Right ventricle myocardium inferior (tissue), 1 donor: ENCODE data around the gene TOM1L2. TPM values are rescaled to one million over a fixed set of nuclear protein-coding genes. Genes with fewer than 3 reads are reported as not detected.

Experiments
- ATAC-seq: fragments of 200-7000 bp; cut with Tn5 transposase; one replicate; pipeline ENCODE4 v1.9.1; 2020; ENCODE audit warnings: mild to moderate bottlenecking, moderate library complexity
- DNase-seq: peaks from one replicate; pipeline ENCODE4 v3.0.0; 2021; ENCODE audit errors: missing footprints
- intact Hi-C: fragments of 100-400 bp; cut with DNase I; formaldehyde crosslinking; loops from one replicate; pipeline ENCODE4 v1.11.0; 2022
- total RNA-seq: library from RNA; stranded (reverse); fragmentation: NEBNext Ultra II Directional; extraction: Animal tissue kit (Norgen Biotek cat#: 25700); gene quantifications from one replicate; pipeline ENCODE4 v1.2.1, GENCODE V29; 2021
- donor health status: DM: no; HTN: yes; CAD: no; lungs with severe emphysema.

The TOM1L2 gene
- total RNA-seq, 1 donor from 2014 or later: 246 TPM

GRCh38 chr17:17934214-17934613 is 38.0 kb downstream of the TOM1L2 start:
- DNase-seq (no peak), ATAC-seq (no peak)
- intact Hi-C loops: no loop called here

GRCh38 chr17:17933775-17934174 is 38.4 kb downstream of the TOM1L2 start:
- no peak for ATAC-seq
- DNase-seq: no peak
- intact Hi-C loops: no loop called here

- DNase-seq: no peak
- no peak for ATAC-seq
- intact Hi-C loops: no loop called here
These were observed 41.0 kb downstream of the TOM1L2 start for GRCh38 chr17:17931159-17931558.

GRCh38 chr17:17930674-17931073 is 41.5 kb downstream of the TOM1L2 start:
- ATAC-seq (no peak), DNase-seq (no peak)
- intact Hi-C loops: no loop called here

- intact Hi-C loops: no loop called here
- ATAC-seq: no peak
- DNase-seq: no peak
These were observed 42.4 kb downstream of the TOM1L2 start for GRCh38 chr17:17929655-17930380.

- no peak for DNase-seq
- intact Hi-C loops: no loop called here
- ATAC-seq: peak; percentile 51
These were observed 43.6 kb downstream of the TOM1L2 start for GRCh38 chr17:17928398-17929287.

GRCh38 chr17:17926840-17927449 is 45.3 kb downstream of the TOM1L2 start:
- intact Hi-C loops: no loop called here
- ATAC-seq (peak; percentile 35), DNase-seq (no peak)

GRCh38 chr17:17926036-17926435 is 46.2 kb downstream of the TOM1L2 start:
- intact Hi-C loops: no loop called here
- no peak for ATAC-seq
- DNase-seq: no peak

- DNase-seq: no peak
- ATAC-seq: no peak
- intact Hi-C loops: loop anchor here (5.0 kb wide), 1 partner anchor 107 kb away; no protein-coding TSS in a partner anchor
These were observed 47.3 kb downstream of the TOM1L2 start for GRCh38 chr17:17924857-17925250.

GRCh38 chr17:17924131-17924856 is 47.9 kb downstream of the TOM1L2 start:
- ATAC-seq (no peak), DNase-seq (no peak)
- intact Hi-C loops: loop anchor here (5.0 kb wide), 1 partner anchor 108 kb away; no protein-coding TSS in a partner anchor

GRCh38 chr17:17922070-17922614 is 50.1 kb downstream of the TOM1L2 start:
- intact Hi-C loops: loop anchor here (2.0 to 5.0 kb wide), 2 partner anchors 49 to 110 kb away; no protein-coding TSS in a partner anchor
- ATAC-seq (peak; percentile 23), DNase-seq (no peak)

GRCh38 chr17:17921192-17922069 is 50.8 kb downstream of the TOM1L2 start:
- intact Hi-C loops: loop anchor here (2.0 to 5.0 kb wide), 3 partner anchors 33 to 111 kb away; no protein-coding TSS in a partner anchor
- DNase-seq (no peak), ATAC-seq (peak; percentile 51)

GRCh38 chr17:17919169-17920107 is 52.8 kb downstream of the TOM1L2 start:
- ATAC-seq (peak; percentile 61), DNase-seq (peak; percentile 72)
- intact Hi-C loops: loop anchor here (1.0 to 5.0 kb wide), 5 partner anchors 31 to 237 kb away; partner anchors contain the start of gene RAI1

- DNase-seq: no peak
- no peak for ATAC-seq
- intact Hi-C loops: loop anchor here (5.0 kb wide), 1 partner anchor 235 kb away; the partner anchor contains the start of gene RAI1
These were observed 54.8 kb downstream of the TOM1L2 start for GRCh38 chr17:17917394-17917793.

GRCh38 chr17:17915183-17915582 is 57.0 kb downstream of the TOM1L2 start:
- intact Hi-C loops: loop anchor here (5.0 kb wide), 1 partner anchor 233 kb away; the partner anchor contains the start of gene RAI1
- DNase-seq: no peak
- ATAC-seq: no peak

GRCh38 chr17:17913695-17914332 is 58.4 kb downstream of the TOM1L2 start:
- DNase-seq (peak; percentile 72), ATAC-seq (peak; percentile 84)
- intact Hi-C loops: no loop called here
